Endothelial cell of umbilical vein (primary cell): ENCODE results near the gene GAB2. TPM values are rescaled to one million over a fixed set of nuclear protein-coding genes. Genes with fewer than 3 reads are reported as not detected.

ENCODE experiments used
- BruUV-seq: library from RNA; stranded (reverse); fragments of 400-500 nt; replicated peaks from 2 replicates; lab custom pipeline; 2021; lab: Mats Ljungman, UMichigan
- CTCF ChIA-PET: fragments of 300-600, 350-600 bp; sonication (Branson Sonifier 250); formaldehyde crosslinking; loops from one replicate; lab custom pipeline; 2021; ENCODE audit warnings: antibody characterized with exemption, inconsistent platforms; lab: Charles Lee
- POLR2A ChIA-PET: fragments of 300-600, 350-600 bp; sonication (Branson Sonifier 250); formaldehyde crosslinking; loops from one replicate; lab custom pipeline; 2021; ENCODE audit warnings: antibody characterized with exemption, inconsistent platforms; lab: Charles Lee
- DNase-seq: peaks from one replicate; pipeline ENCODE4 v3.0.0-alpha.2; 2011; ENCODE audit warnings: low read depth, low spot score
- FAIRE-seq: peaks from 2 replicates; lab custom pipeline; 2011; peaks lifted over from hg19 to GRCh38; lab: Jason Lieb, UNC
- H2AFZ ChIP-seq: 2 replicates; pipeline ENCODE4 v1.6.0; 2012; ENCODE audit warnings: low read depth, low read length, control low read depth, inconsistent platforms
- H3K27ac ChIP-seq: 2 replicates; pipeline ENCODE4 v1.5.1; 2011; ENCODE audit warnings: low read depth, mild to moderate bottlenecking, control low read depth, low read length, moderate library complexity; ENCODE audit not compliant: insufficient read depth
- H3K27me3 ChIP-seq, 2 experiments: 2 replicates each; pipeline versions ENCODE4 v1.6.0 to v1.6.1; 2011; ENCODE audit warnings: low read length in 2 of 2, mixed read lengths in 1 of 2; ENCODE audit not compliant: control insufficient read depth in 2 of 2, insufficient read depth in 2 of 2
- H3K36me3 ChIP-seq, 2 experiments: 2 replicates in 1 of 2; 3 replicates in 1 of 2; pipeline ENCODE4 v1.5.1; 2011; ENCODE audit warnings: low read length in 2 of 2, mild to moderate bottlenecking in 1 of 2, moderate library complexity in 1 of 2; ENCODE audit not compliant: control insufficient read depth in 2 of 2, insufficient read depth in 2 of 2; ENCODE audit errors: extremely low read depth in 1 of 2
- H3K4me1 ChIP-seq: 3 replicates; pipeline ENCODE4 v1.5.1; 2011; ENCODE audit warnings: mild to moderate bottlenecking, low read length; ENCODE audit not compliant: control insufficient read depth, insufficient read depth; ENCODE audit errors: extremely low read depth
- H3K4me2 ChIP-seq: 2 replicates; pipeline ENCODE4 v1.6.1; 2011; ENCODE audit warnings: low read length, control low read depth, mixed read lengths; ENCODE audit not compliant: insufficient read depth
- H3K4me3 ChIP-seq, 3 experiments: fragments of 200-600 bp in 1 of 3; sonication (generic), shearing (Covaris generic) in 1 of 3; replicated peaks in 1 of 3; 2 replicates each; pipeline ENCODE4 v1.5.1; 2011 to 2016; ENCODE audit warnings: control low read depth in 3 of 3, low read length in 3 of 3, mild to moderate bottlenecking in 2 of 3, inconsistent platforms in 1 of 3, low read depth in 1 of 3, moderate library complexity in 1 of 3; ENCODE audit not compliant: insufficient read depth in 1 of 3
- H3K79me2 ChIP-seq: 2 replicates; pipeline ENCODE4 v1.6.0; 2012; ENCODE audit warnings: low read length, inconsistent platforms; ENCODE audit not compliant: control insufficient read depth, insufficient read depth
- H3K9ac ChIP-seq: replicated peaks from 2 replicates; pipeline ENCODE3; 2011; ENCODE audit warnings: low read length, control low read depth; ENCODE audit not compliant: insufficient read depth; ENCODE audit errors: extremely low read depth
- H3K9me1 ChIP-seq: replicated peaks from 3 replicates; pipeline ENCODE4 v1.6.0; 2011; ENCODE audit warnings: mild to moderate bottlenecking, low read length; ENCODE audit not compliant: control insufficient read depth, insufficient read depth; ENCODE audit errors: extremely low read depth
- H3K9me3 ChIP-seq: replicated peaks from 2 replicates; pipeline ENCODE4 v1.5.1; 2012; ENCODE audit warnings: low read length, inconsistent platforms; ENCODE audit not compliant: control insufficient read depth, insufficient read depth
- H4K20me1 ChIP-seq: replicated peaks from 2 replicates; pipeline ENCODE3; 2011; ENCODE audit warnings: mild to moderate bottlenecking, low read length; ENCODE audit not compliant: control insufficient read depth, insufficient read depth; ENCODE audit errors: extremely low read depth
- EZH2 ChIP-seq: IDR thresholded peaks from 2 replicates; pipeline ENCODE4 v1.6.1; 2012; ENCODE audit warnings: borderline replicate concordance, low read depth, mild to moderate bottlenecking, moderate library complexity, low read length, inconsistent platforms; ENCODE audit not compliant: severe bottlenecking
- FOS ChIP-seq: IDR thresholded peaks from 2 replicates; pipeline ENCODE4 v1.6.1; 2011; ENCODE audit warnings: mild to moderate bottlenecking, low read length, moderate library complexity, borderline replicate concordance; ENCODE audit not compliant: insufficient read depth
- GATA2 ChIP-seq: IDR thresholded peaks from 2 replicates; pipeline ENCODE4 v1.7.0; 2011; ENCODE audit warnings: low read depth, mild to moderate bottlenecking, moderate library complexity, mixed read lengths, low read length; ENCODE audit not compliant: insufficient read length, insufficient read depth
- JUN ChIP-seq: IDR thresholded peaks from 2 replicates; pipeline ENCODE4 v1.6.1; 2011; ENCODE audit warnings: borderline replicate concordance, low read depth; ENCODE audit not compliant: insufficient read length, insufficient read depth
- MYC ChIP-seq: IDR thresholded peaks from one replicate; pipeline ENCODE4 v1.6.1; 2011; ENCODE audit warnings: mild to moderate bottlenecking, low read depth, low read length
- POLR2A ChIP-seq: IDR thresholded peaks from 2 replicates; pipeline ENCODE4 v1.6.1; 2012; ENCODE audit warnings: low read depth, mild to moderate bottlenecking, control low read depth, low read length
- POLR2AphosphoS5 ChIP-seq: IDR thresholded peaks from 2 replicates; pipeline ENCODE4 v1.6.1; 2012; ENCODE audit warnings: low read depth, mild to moderate bottlenecking, control low read depth, low read length, moderate library complexity; ENCODE audit not compliant: insufficient read depth
- dilution Hi-C: fragments of 300-500 bp; cut with MboI; formaldehyde crosslinking; loops from one replicate; pipeline ENCODE4 v1.15.0; 2019; ENCODE audit warnings: low sequenced_read_pairs; ENCODE audit not compliant: extremely low pct_ligation_motif_present
- intact Hi-C: fragments of 100-400 bp; cut with micrococcal nuclease; formaldehyde crosslinking; loops from one replicate; pipeline ENCODE4 v1.10.0; 2022
- polyA plus RNA-seq, 4 experiments: library from polyadenylated mRNA; depleted of rRNA in 3 of 4; stranded (reverse) in 3 of 4; unstranded in 1 of 4; fragments of >200 nt; gene quantifications; 2 replicates each; pipeline versions ENCODE4 v1.2.1 to v1.2.3, GENCODE V29; 2011 to 2012; ENCODE audit warnings: missing spikeins in 1 of 4
- total RNA-seq: library from RNA; stranded (reverse); gene quantifications from 2 replicates; pipeline ENCODE4 v1.2.3, GENCODE V29; 2021
- TF ChIP-seq, protein P1 (sequence below), 2 donors: IDR thresholded peaks; 1 replicate in 1 of 2; 2 replicates in 1 of 2; pipeline ENCODE4 v1.5.1; 2011; ENCODE audit warnings: low read length in 2 of 2, mild to moderate bottlenecking in 2 of 2, moderate library complexity in 2 of 2, control low read depth in 1 of 2, inconsistent platforms in 1 of 2, low read depth in 1 of 2; ENCODE audit not compliant: insufficient read depth in 1 of 2; ENCODE audit errors: extremely low read depth in 1 of 2
- TF ChIP-seq, protein P2 (sequence below): IDR thresholded peaks from 2 replicates; pipeline ENCODE4 v1.6.1; 2011; ENCODE audit not compliant: insufficient read depth, insufficient read length

GAB2 gene
- total and polyA plus RNA-seq, 2 donors (not counting 3 experiments of a cell fraction or from before 2014, with no cell fraction given) = 19.6 to 39.6 TPM

DNA sequence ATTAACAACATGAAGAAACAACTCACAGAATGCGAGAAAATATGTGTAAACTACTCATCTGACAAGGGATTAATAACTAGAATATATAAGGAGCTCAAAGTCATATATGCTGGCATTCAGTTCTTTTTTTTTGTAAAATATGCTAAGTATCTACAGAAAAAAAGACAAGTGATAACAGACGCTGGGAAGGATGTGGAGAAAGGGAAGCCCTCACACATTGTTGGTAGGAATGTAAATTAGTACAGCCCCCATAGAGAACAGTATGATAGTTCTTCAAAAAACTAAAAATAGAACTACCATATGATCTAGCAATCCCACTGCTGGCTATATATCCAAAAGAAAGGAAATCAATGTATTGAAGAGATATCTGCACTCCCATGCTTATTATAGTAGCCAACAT is 13.8 kb downstream of the GAB2 start:
- dilution Hi-C loops (no loop called here), intact Hi-C loops (no loop called here)
- H3K9me1 ChIP-seq = no peaks in the 10 kb centered on the region
- ChIA-PET CTCF (interaction anchor here (1.8 to 2.1 kb wide), 2 partner anchors 9 to 160 kb away, joined by 5 to 6 read pairs; no protein-coding TSS in a partner anchor), POLR2A (no interaction called here)
- FAIRE-seq (no peak), DNase-seq (no peak)
- no peaks in the 10 kb centered on the region for H3K4me1 ChIP-seq
- BruUV-seq = no TSS peak
- H2AFZ ChIP-seq = no peak overlapping the region
- no peak overlapping the region for H3K4me2 ChIP-seq
- H3K9ac ChIP-seq = no peak overlapping the region
- no peaks in the 10 kb centered on the region for H3K9me3 ChIP-seq
- H3K79me2 ChIP-seq = peaks cover 82% of the 10 kb centered on the region
- H3K36me3 ChIP-seq = no peaks in the 10 kb centered on the region
- no peak overlapping the region for H3K27ac ChIP-seq
- no peak overlapping the region for H3K4me3 ChIP-seq
- TF ChIP-seq EZH2 (no peak), POLR2A (no peak)
- TF ChIP-seq, protein P1, sequence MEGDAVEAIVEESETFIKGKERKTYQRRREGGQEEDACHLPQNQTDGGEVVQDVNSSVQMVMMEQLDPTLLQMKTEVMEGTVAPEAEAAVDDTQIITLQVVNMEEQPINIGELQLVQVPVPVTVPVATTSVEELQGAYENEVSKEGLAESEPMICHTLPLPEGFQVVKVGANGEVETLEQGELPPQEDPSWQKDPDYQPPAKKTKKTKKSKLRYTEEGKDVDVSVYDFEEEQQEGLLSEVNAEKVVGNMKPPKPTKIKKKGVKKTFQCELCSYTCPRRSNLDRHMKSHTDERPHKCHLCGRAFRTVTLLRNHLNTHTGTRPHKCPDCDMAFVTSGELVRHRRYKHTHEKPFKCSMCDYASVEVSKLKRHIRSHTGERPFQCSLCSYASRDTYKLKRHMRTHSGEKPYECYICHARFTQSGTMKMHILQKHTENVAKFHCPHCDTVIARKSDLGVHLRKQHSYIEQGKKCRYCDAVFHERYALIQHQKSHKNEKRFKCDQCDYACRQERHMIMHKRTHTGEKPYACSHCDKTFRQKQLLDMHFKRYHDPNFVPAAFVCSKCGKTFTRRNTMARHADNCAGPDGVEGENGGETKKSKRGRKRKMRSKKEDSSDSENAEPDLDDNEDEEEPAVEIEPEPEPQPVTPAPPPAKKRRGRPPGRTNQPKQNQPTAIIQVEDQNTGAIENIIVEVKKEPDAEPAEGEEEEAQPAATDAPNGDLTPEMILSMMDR (IDR thresholded peaks at IDR 0.05; ENCODE audit: extremely low read depth in 1 of 2, insufficient read depth in 1 of 2, low read depth in 1 of 2, low read length in 2 of 2) = no peak
- H4K20me1 ChIP-seq = peaks cover 16% of the 10 kb centered on the region
- H3K27me3 ChIP-seq = no peaks in the 10 kb centered on the region

DNA sequence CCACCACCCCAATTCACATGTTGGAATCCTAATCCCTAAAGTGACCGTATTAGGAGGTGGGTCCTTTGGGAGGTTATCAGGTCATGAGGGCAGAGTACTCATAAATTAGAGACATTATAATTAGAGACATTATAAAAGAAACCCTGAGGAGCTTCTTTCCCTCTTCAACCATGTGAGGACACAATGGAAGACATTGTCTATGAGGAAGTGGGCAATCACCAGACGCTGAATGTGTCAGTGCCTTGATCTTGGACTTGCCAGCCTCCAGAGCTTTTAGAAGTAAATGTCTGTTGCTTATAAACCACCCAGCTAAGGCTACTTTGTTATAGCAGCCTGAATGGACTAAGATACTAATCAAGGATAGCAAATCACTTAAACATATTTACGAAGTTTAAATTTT is 14.8 kb downstream of the GAB2 start:
- no peak for FAIRE-seq
- no peak for TF ChIP-seq JUN
- no peak for TF ChIP-seq POLR2A
- TF ChIP-seq GATA2 = no peak
- TF ChIP-seq, protein P1 (IDR thresholded peaks at IDR 0.05; ENCODE audit: extremely low read depth in 1 of 2, insufficient read depth in 1 of 2, low read depth in 1 of 2, low read length in 2 of 2) = no peak
- TF ChIP-seq EZH2 = no peak
- TF ChIP-seq, protein P2, sequence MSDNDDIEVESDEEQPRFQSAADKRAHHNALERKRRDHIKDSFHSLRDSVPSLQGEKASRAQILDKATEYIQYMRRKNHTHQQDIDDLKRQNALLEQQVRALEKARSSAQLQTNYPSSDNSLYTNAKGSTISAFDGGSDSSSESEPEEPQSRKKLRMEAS = no peak
- TF ChIP-seq FOS = no peak
- TF ChIP-seq MYC = no peak
- no peak for TF ChIP-seq POLR2AphosphoS5
- no peaks in the 10 kb centered on the region for H3K9me3 ChIP-seq
- no peak overlapping the region for H2AFZ ChIP-seq
- dilution Hi-C loops = no loop called here
- H3K27me3 ChIP-seq = no peaks in the 10 kb centered on the region
- H3K36me3 ChIP-seq = no peaks in the 10 kb centered on the region
- no peak for DNase-seq
- H3K4me2 ChIP-seq = no peak overlapping the region
- H3K27ac ChIP-seq = no peak overlapping the region
- ChIA-PET CTCF (interaction anchor here (2.1 kb wide), 1 partner anchor 161 kb away, joined by 6 read pairs; no protein-coding TSS in a partner anchor), POLR2A (no interaction called here)
- no peak overlapping the region for H3K9ac ChIP-seq
- intact Hi-C loops = no loop called here
- no TSS peak for BruUV-seq
- no peak overlapping the region for H3K4me3 ChIP-seq
- peaks cover 17% of the 10 kb centered on the region for H4K20me1 ChIP-seq
- peaks cover 81% of the 10 kb centered on the region for H3K79me2 ChIP-seq
- no peaks in the 10 kb centered on the region for H3K4me1 ChIP-seq
- H3K9me1 ChIP-seq = no peaks in the 10 kb centered on the region
